ENCODE results near the gene FBXW2. TPM values are rescaled to one million over a fixed set of nuclear protein-coding genes. Genes with fewer than 3 reads are reported as not detected.

Gene FBXW2
- total RNA-seq, 1 experiment from 2014 or later = 62.1 TPM

DNA sequence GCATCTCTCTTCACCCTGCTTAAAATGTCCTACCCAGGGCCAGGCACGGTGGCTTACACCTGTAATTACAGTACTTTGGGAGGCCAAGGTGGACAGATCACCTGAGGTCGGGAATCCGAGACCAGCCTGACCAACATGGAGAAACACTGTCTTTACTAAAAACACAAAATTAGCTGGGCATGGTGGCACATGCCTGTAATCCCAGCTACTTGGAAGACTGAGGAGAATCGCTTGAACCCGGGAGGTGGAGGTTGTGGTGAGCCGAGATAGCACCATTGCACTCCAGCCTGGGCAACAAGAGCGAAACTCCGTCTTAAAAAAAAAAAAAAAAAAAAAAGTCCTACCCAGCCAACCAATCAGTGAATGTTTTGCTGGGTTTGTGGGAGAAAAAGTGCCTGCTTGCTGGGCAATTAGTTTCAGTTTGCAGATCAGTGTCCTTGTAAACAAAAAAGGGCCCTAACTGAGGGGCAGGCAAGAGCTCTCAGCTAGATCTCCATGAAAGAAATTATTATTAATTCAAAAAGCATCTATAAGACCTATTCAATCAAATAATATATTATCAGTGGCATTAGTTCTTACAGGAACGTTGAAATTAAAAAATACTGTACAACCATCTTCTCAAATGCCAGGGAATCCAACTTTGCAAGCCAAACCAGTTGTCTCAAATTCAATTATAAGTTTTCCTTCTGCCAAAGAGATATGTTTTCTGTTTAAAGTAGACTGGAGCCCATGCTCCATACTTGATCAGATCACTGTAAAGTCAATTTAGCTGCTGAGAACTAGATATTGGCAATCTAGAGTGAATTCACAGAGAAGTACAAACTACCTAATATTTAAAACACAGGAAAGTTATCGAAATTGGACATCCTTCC is 82.9 kb downstream of the FBXW2 start:
- no peak overlapping the region for H2AK5ac ChIP-seq (ENCODE audit: insufficient read length, low read length)
- H3T11ph ChIP-seq (ENCODE audit: low read length) = no peak overlapping the region
- H3K4ac ChIP-seq (ENCODE audit: low read depth, low read length) = no peak overlapping the region
- H4K5ac ChIP-seq (ENCODE audit: insufficient read length, low read depth, low read length) = no peak overlapping the region
- no peak overlapping the region for H4K8ac ChIP-seq (replicated peaks; ENCODE audit: insufficient read length, low read depth, low read length)
- H3K9me3 ChIP-seq (ENCODE audit: control insufficient read depth, low read depth, low read length) = no peaks in the 10 kb centered on the region
- H3K4me3 Mint-ChIP-seq = no peak overlapping the region
- no peak overlapping the region for H2BK15ac ChIP-seq (ENCODE audit: low read depth, low read length)
- H2BK12ac ChIP-seq (ENCODE audit: insufficient read length, low read depth, low read length) = no peak overlapping the region
- H3K18ac ChIP-seq (ENCODE audit: insufficient read length, low read depth, low read length) = no peak overlapping the region
- H3K23me2 ChIP-seq (ENCODE audit: insufficient read length, low read depth, low read length, poor library complexity, severe bottlenecking) = peaks cover 10% of the 10 kb centered on the region
- no peak overlapping the region for H3K14ac ChIP-seq (ENCODE audit: insufficient read depth, low read length)
- H2BK20ac ChIP-seq (ENCODE audit: low read depth, low read length, poor library complexity, severe bottlenecking) = no peak overlapping the region
- no peak overlapping the region for H2BK120ac ChIP-seq (ENCODE audit: low read depth, low read length, poor library complexity, severe bottlenecking)
- H4K91ac ChIP-seq (ENCODE audit: insufficient read length, low read depth, low read length) = no peak overlapping the region
- no peak overlapping the region for H2BK5ac ChIP-seq (ENCODE audit: insufficient read length, low read length)
- H3K23ac ChIP-seq (ENCODE audit: insufficient read length, low read depth, low read length) = no peak overlapping the region
- peak overlapping the region in 1 of 3 experiments; percentile 85; a peak in 1 of 7 replicates for H3K27ac Mint-ChIP-seq
- no peaks in the 10 kb centered on the region for H3K79me1 ChIP-seq (ENCODE audit: insufficient read depth, low read depth, low read length, poor library complexity, severe bottlenecking)
- no peaks in the 10 kb centered on the region for H3K9me3 Mint-ChIP-seq
- WGBS (ENCODE audit: extremely low coverage, insufficient read length, low lambda C conversion rate) = no CpG with 5 or more reads among the region's 10 CpGs
- H3K79me2 ChIP-seq (ENCODE audit: insufficient read depth, low read length) = no peaks in the 10 kb centered on the region
- no peak overlapping the region for H3K27ac ChIP-seq (ENCODE audit: insufficient read length, low read depth, low read length)
- H3K4me2 ChIP-seq (ENCODE audit: insufficient read depth, insufficient read length, low read length) = no peak overlapping the region
- H3K4me1 ChIP-seq (ENCODE audit: insufficient read depth, low read length) = no peaks in the 10 kb centered on the region
- no peak overlapping the region for H3K56ac ChIP-seq (ENCODE audit: insufficient read length, low read depth, low read length)
- H4K20me1 ChIP-seq (ENCODE audit: control insufficient read depth, insufficient read depth, insufficient read length) = no peaks in the 10 kb centered on the region
- peaks cover 10 to 20% of the 10 kb centered on the region in 2 experiments for H3K4me1 Mint-ChIP-seq
- H3K36me3 Mint-ChIP-seq (ENCODE audit: insufficient read depth in 1 of 3, low read depth in 3 of 3) = no peaks in the 10 kb centered on the region
- DNase-seq = no peak
- H3K9ac ChIP-seq (ENCODE audit: extremely low read depth, insufficient read length, low read length) = no peak overlapping the region
- peaks cover 37% of the 10 kb centered on the region for H3K27me3 Mint-ChIP-seq (ENCODE audit: low read depth)
- H3K27me3 ChIP-seq (ENCODE audit: insufficient read depth, low read length) = peaks cover 13% of the 10 kb centered on the region; the same call in 1 of the 2 replicates
- TF ChIP-seq, protein P1, sequence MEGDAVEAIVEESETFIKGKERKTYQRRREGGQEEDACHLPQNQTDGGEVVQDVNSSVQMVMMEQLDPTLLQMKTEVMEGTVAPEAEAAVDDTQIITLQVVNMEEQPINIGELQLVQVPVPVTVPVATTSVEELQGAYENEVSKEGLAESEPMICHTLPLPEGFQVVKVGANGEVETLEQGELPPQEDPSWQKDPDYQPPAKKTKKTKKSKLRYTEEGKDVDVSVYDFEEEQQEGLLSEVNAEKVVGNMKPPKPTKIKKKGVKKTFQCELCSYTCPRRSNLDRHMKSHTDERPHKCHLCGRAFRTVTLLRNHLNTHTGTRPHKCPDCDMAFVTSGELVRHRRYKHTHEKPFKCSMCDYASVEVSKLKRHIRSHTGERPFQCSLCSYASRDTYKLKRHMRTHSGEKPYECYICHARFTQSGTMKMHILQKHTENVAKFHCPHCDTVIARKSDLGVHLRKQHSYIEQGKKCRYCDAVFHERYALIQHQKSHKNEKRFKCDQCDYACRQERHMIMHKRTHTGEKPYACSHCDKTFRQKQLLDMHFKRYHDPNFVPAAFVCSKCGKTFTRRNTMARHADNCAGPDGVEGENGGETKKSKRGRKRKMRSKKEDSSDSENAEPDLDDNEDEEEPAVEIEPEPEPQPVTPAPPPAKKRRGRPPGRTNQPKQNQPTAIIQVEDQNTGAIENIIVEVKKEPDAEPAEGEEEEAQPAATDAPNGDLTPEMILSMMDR (conservative IDR thresholded peaks at IDR 0.05) = no peak
- H2AFZ ChIP-seq (ENCODE audit: low read length) = no peak overlapping the region

Data from H9 (cell line).